Subcutaneous preadipocyte (primary cell): ENCODE results near the gene KISS1. TPM values are rescaled to one million over a fixed set of nuclear protein-coding genes. Genes with fewer than 3 reads are reported as not detected.

ENCODE experiments used
- total RNA-seq: library from RNA; depleted of rRNA; stranded (reverse); fragments of >200 nt; gene quantifications from 2 replicates; pipeline ENCODE4 v1.2.3, GENCODE V29; 2012

Gene KISS1
- not detected in 2 replicates for total RNA-seq

GRCh38 chr1:204196068-204196795 lies at the start of gene KISS1:
KISS1 (minus strand) TSS chr1:204196491; CDS start chr1:204192876, 3,615 bp downstream.

GRCh38 chr1:204213668-204214662 lies 17.7 kb upstream of the KISS1 start, which contains the start of gene GOLT1A:
GOLT1A (minus strand) TSS chr1:204213988; CDS start chr1:204213906, 82 bp downstream.

GRCh38 chr1:204166219-204166618 lies 30.1 kb downstream of the KISS1 start, which contains the start of gene REN:
REN (minus strand) TSS chr1:204166337; CDS start chr1:204166293, 44 bp downstream.

GRCh38 chr1:204151552-204152309 lies 44.6 kb downstream of the KISS1 start, which contains the start of gene ETNK2:
ETNK2 (minus strand) TSS chr1:204152044; CDS start chr1:204151852, 192 bp downstream.

Other genes starting within 250 kb of the KISS1 start
- 11.4 and 12.9 TPM in 2 replicates for gene SOX13, start 123.4 kb downstream of the KISS1 start, total RNA-seq
- gene ETNK2, start 44.4 kb downstream of the KISS1 start, total RNA-seq: 0.78 and 2.9 TPM in 2 replicates
- 0.37 TPM in 1 of 2 replicates, not detected in the other for gene REN, start 30.2 kb downstream of the KISS1 start, total RNA-seq
- not detected in 2 replicates for gene GOLT1A, start 17.5 kb upstream of the KISS1 start, total RNA-seq
- gene PLEKHA6, start 163.4 kb upstream of the KISS1 start, total RNA-seq: 0.20 and 0.37 TPM in 2 replicates
- 13.2 and 20.9 TPM in 2 replicates for gene PPP1R15B, start 215.3 kb upstream of the KISS1 start, total RNA-seq